Measurements from ENCODE around the gene RASIP1. TPM values are rescaled to one million over a fixed set of nuclear protein-coding genes. Genes with fewer than 3 reads are reported as not detected.

The RASIP1 gene
- total RNA-seq, 1 donor from 2014 or later, result 31.2 TPM

GRCh38 chr19:48742096-48742495, 1.7 kb upstream of the RASIP1 start:
- H3K27me3 ChIP-seq, result no peaks in the 10 kb centered on the region
- TF ChIP-seq POLR2A (IDR thresholded peaks at IDR 0.05) (no peak), CTCF (IDR thresholded peaks at IDR 0.05) (no peak), POLR2AphosphoS5 (IDR thresholded peaks at IDR 0.05; ENCODE audit: insufficient read depth in 1 of 2, low read depth in 1 of 2) (no peak)
- no peaks in the 10 kb centered on the region for H3K36me3 ChIP-seq
- no peaks in the 10 kb centered on the region for H3K9me3 ChIP-seq
- peaks cover 26% of the 10 kb centered on the region for H3K4me1 ChIP-seq
- intact Hi-C loops (cut with DNase I), result no loop called here
- DNase-seq (ENCODE audit: extremely low spot score in 2 of 2), result no peak
- H3K4me3 ChIP-seq, result no peak overlapping the region
- H3K27ac ChIP-seq, result peak overlapping the region; percentile 88

GRCh38 chr19:48741129-48741999, 954 bp upstream of the RASIP1 start:
- H3K36me3 ChIP-seq, result no peaks in the 10 kb centered on the region
- H3K27me3 ChIP-seq, result no peaks in the 10 kb centered on the region
- no peaks in the 10 kb centered on the region for H3K9me3 ChIP-seq
- TF ChIP-seq CTCF (IDR thresholded peaks at IDR 0.05) (no peak), POLR2A (IDR thresholded peaks at IDR 0.05) (no peak), POLR2AphosphoS5 (IDR thresholded peaks at IDR 0.05; ENCODE audit: insufficient read depth in 1 of 2, low read depth in 1 of 2) (peak in 1 of 2 donors; percentile 32)
- H3K4me3 ChIP-seq, result peak overlapping the region in 1 of 2 donors; percentile 65
- H3K4me1 ChIP-seq, result peaks cover 21% of the 10 kb centered on the region
- DNase-seq (ENCODE audit: extremely low spot score in 2 of 2), result no peak
- intact Hi-C loops (cut with DNase I), result no loop called here
- peak overlapping the region; percentile 88 for H3K27ac ChIP-seq

GRCh38 chr19:48739404-48740163, 826 bp downstream of the RASIP1 start:
- Histone ChIP-seq H3K4me1 (peaks cover 26% of the 10 kb centered on the region), H3K4me3 (peak overlapping the region; percentile 57 to 65), H3K9me3 (no peaks in the 10 kb centered on the region), H3K27ac (peak overlapping the region; percentile 88), H3K27me3 (no peaks in the 10 kb centered on the region), H3K36me3 (no peaks in the 10 kb centered on the region)
- intact Hi-C loops (cut with DNase I), result loop anchor here (10.0 kb wide), 1 partner anchor 65 kb away; the partner anchor contains the start of gene NTN5
- no peak for TF ChIP-seq POLR2A (IDR thresholded peaks at IDR 0.05)
- no peak for TF ChIP-seq POLR2AphosphoS5 (IDR thresholded peaks at IDR 0.05; ENCODE audit: insufficient read depth in 1 of 2, low read depth in 1 of 2)
- TF ChIP-seq CTCF (IDR thresholded peaks at IDR 0.05), result no peak
- DNase-seq (ENCODE audit: extremely low spot score in 2 of 2), result no peak

GRCh38 chr19:48738557-48739403, 1.6 kb downstream of the RASIP1 start:
- no peaks in the 10 kb centered on the region for H3K27me3 ChIP-seq
- H3K4me3 ChIP-seq, result peak overlapping the region; percentile 57 to 65
- intact Hi-C loops (cut with DNase I), result loop anchor here (10.0 kb wide), 1 partner anchor 64 kb away; the partner anchor contains the start of gene NTN5
- peak overlapping the region; percentile 88 for H3K27ac ChIP-seq
- H3K36me3 ChIP-seq, result no peaks in the 10 kb centered on the region
- no peak for DNase-seq (ENCODE audit: extremely low spot score in 2 of 2)
- no peaks in the 10 kb centered on the region for H3K9me3 ChIP-seq
- TF ChIP-seq POLR2A (IDR thresholded peaks at IDR 0.05) (peak in 1 of 2 donors; percentile 32), CTCF (IDR thresholded peaks at IDR 0.05) (no peak), POLR2AphosphoS5 (IDR thresholded peaks at IDR 0.05; ENCODE audit: insufficient read depth in 1 of 2, low read depth in 1 of 2) (peak in 1 of 2 donors; percentile 10)
- H3K4me1 ChIP-seq, result peaks cover 26% of the 10 kb centered on the region
